ENCODE data around the gene LIFR. TPM values are rescaled to one million over a fixed set of nuclear protein-coding genes. Genes with fewer than 3 reads are reported as not detected.
A peak's percentile ranks its signal among the peaks of the same experiment; 100 is the strongest.

LIFR gene
- total and polyA plus RNA-seq, 7 experiments from 2014 or later = 0.16 to 0.30 (median 0.17) TPM; not detected in 4

DNA sequence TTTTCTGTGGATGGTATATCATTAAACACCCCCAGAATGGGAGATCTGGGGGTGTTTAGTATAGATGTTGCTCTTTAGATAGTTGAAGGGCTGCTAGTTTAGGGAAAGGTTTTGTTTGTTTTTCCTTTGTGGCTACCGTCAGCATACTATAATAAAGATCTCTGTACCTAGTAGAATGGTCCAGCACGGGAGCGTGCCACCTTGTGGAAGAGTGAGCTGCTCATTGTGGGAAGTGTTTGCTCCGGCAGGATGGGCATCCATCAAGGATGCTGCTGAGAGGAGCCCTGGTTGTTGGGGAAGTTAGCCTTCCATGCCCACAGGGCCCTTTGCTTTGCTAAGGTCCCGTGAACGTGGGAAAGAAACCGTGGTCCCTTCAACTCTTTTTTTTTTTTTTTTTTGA lies 113.1 kb downstream of the LIFR start:
- POLR2A ChIA-PET = no interaction called here
- no peak overlapping the region for H3K4me3 Mint-ChIP-seq
- no peak for ATAC-seq

DNA sequence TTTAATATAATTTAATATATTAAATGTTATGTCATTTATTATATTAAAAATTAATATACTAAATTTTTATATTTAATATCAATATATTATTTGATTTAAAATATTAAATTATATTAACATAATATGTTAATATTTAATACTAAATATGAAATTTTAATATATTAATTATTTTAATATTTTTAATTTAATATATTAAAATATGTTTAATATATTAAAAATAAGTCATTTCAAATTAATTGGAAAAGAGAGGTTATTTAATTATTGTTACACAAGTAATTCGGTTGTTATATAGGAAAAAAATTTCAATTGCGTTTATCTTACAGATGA lies 114.2 kb downstream of the LIFR start:
- ATAC-seq (no peak), DNase-seq (no peak)
- ChIA-PET CTCF (interaction anchor here (0.6 to 2.7 kb wide), 26 partner anchors 8 to 1137 kb away, joined by 3 to 24 read pairs (median 5); no protein-coding TSS in a partner anchor), POLR2A (no interaction called here)
- Mint-ChIP-seq H3K4me3 (no peak overlapping the region), H3K9me3 (no peaks in the 10 kb centered on the region), H3K27ac (no peak overlapping the region), H3K36me3 (no peaks in the 10 kb centered on the region), H3K4me1 (no peaks in the 10 kb centered on the region), H3K27me3 (peaks cover 37 to 47% (median 45%) of the 10 kb centered on the region in 5 donors)
- H3K36me3 ChIP-seq (ENCODE audit: control insufficient read depth in 2 of 3, insufficient read depth in 3 of 3, low read length in 3 of 3) = no peaks in the 10 kb centered on the region
- no peak overlapping the region for H3K4me3 ChIP-seq (ENCODE audit: low read length)
- no peaks in the 10 kb centered on the region for H3K4me1 ChIP-seq (ENCODE audit: control insufficient read depth in 2 of 2, insufficient read depth in 2 of 2, low read length in 2 of 2)
- H3K9me3 ChIP-seq (ENCODE audit: control insufficient read depth in 2 of 3, low read length in 3 of 3) = no peaks in the 10 kb centered on the region
- intact Hi-C loops (cut with micrococcal nuclease) = loop anchor here (5.0 to 10.0 kb wide), 4 partner anchors 390 to 1105 kb away; no protein-coding TSS in a partner anchor
- H3K27ac ChIP-seq (ENCODE audit: low read depth, low read length) = no peak overlapping the region
- H3K27me3 ChIP-seq (ENCODE audit: control insufficient read depth in 2 of 2, insufficient read depth in 2 of 2, low read length in 2 of 2) = no peaks in the 10 kb centered on the region

More for the DNA sequence above, 113.1 kb downstream of the LIFR start:
- intact Hi-C loops (cut with micrococcal nuclease) = loop anchor here (5.0 to 10.0 kb wide), 4 partner anchors 389 to 1104 kb away; no protein-coding TSS in a partner anchor
- H3K4me3 ChIP-seq (ENCODE audit: low read length) = no peak overlapping the region
- Mint-ChIP-seq H3K27ac (no peak overlapping the region), H3K27me3 (peaks cover 43 to 58% (median 53%) of the 10 kb centered on the region in 5 donors), H3K36me3 (no peaks in the 10 kb centered on the region), H3K4me1 (no peaks in the 10 kb centered on the region), H3K9me3 (no peaks in the 10 kb centered on the region)
- no peaks in the 10 kb centered on the region for H3K4me1 ChIP-seq (ENCODE audit: control insufficient read depth in 2 of 2, insufficient read depth in 2 of 2, low read length in 2 of 2)
- CTCF ChIA-PET = no interaction called here
- H3K36me3 ChIP-seq (ENCODE audit: control insufficient read depth in 2 of 3, insufficient read depth in 3 of 3, low read length in 3 of 3) = no peaks in the 10 kb centered on the region
- no peaks in the 10 kb centered on the region for H3K9me3 ChIP-seq (ENCODE audit: control insufficient read depth in 2 of 3, low read length in 3 of 3)
- no peaks in the 10 kb centered on the region for H3K27me3 ChIP-seq (ENCODE audit: control insufficient read depth in 2 of 2, insufficient read depth in 2 of 2, low read length in 2 of 2)
- no peak overlapping the region for H3K27ac ChIP-seq (ENCODE audit: low read depth, low read length)
- DNase-seq = no peak

DNA sequence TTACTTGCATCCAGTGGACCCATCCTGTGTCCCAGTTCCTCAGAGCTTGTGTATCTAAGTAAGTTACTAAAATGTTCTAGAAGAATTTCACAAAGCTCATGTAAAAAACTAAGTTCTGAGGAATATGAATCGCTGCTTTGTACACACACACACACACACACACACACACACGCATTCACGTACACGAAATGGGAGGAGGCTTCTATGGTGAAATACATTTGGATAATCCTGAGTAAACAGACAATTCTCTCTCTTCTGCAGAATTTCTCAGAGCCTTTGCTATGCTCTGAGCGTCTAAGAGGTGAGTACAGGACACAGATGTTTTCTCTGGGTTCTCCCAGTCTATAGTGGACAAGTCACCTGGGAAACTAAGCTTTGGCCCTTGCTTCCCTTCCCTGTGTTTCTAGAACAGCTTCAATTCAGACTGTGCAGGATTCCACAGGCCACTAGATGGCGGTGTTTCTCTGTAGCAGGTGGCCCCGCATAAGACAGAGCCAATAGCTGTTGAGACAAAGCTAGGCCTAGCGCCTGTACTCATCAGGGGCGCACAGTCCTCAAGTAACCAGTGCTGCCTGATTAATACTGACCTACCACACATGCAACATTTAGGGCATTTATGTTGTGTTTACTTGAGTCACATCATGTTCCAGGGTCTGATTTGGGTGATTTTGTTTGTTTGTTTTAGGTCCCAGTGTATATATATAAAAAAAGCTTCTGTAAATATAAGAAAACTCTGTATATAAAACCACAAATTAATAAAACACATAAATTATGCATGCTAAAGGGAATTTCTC lies 114.8 kb downstream of the LIFR start:
- H3K36me3 Mint-ChIP-seq = no peaks in the 10 kb centered on the region
- no peak overlapping the region for H3K27ac ChIP-seq (ENCODE audit: low read depth, low read length)
- POLR2A ChIA-PET = no interaction called here
- peaks cover 37 to 43% (median 41%) of the 10 kb centered on the region in 5 donors for H3K27me3 Mint-ChIP-seq
- H3K9me3 ChIP-seq (ENCODE audit: control insufficient read depth in 2 of 3, low read length in 3 of 3) = no peaks in the 10 kb centered on the region
- ATAC-seq (peak; percentile 98), DNase-seq (peak; percentile 50 to 79 (median 72))
- no peak overlapping the region for H3K4me3 ChIP-seq (ENCODE audit: low read length)
- intact Hi-C loops (cut with micrococcal nuclease) = loop anchor here (1.0 to 10.0 kb wide), 12 partner anchors 110 to 1129 kb away; no protein-coding TSS in a partner anchor
- CTCF ChIA-PET = interaction anchor here (0.5 to 2.7 kb wide), 35 partner anchors 9 to 1648 kb away, joined by 3 to 24 read pairs (median 4); no protein-coding TSS in a partner anchor
- H3K4me3 Mint-ChIP-seq = no peak overlapping the region
- no peaks in the 10 kb centered on the region for H3K4me1 ChIP-seq (ENCODE audit: control insufficient read depth in 2 of 2, insufficient read depth in 2 of 2, low read length in 2 of 2)
- H3K9me3 Mint-ChIP-seq = no peaks in the 10 kb centered on the region
- no peaks in the 10 kb centered on the region for H3K4me1 Mint-ChIP-seq
- H3K27ac Mint-ChIP-seq = no peak overlapping the region
- no peaks in the 10 kb centered on the region for H3K36me3 ChIP-seq (ENCODE audit: control insufficient read depth in 2 of 3, insufficient read depth in 3 of 3, low read length in 3 of 3)
- no peaks in the 10 kb centered on the region for H3K27me3 ChIP-seq (ENCODE audit: control insufficient read depth in 2 of 2, insufficient read depth in 2 of 2, low read length in 2 of 2)

DNA sequence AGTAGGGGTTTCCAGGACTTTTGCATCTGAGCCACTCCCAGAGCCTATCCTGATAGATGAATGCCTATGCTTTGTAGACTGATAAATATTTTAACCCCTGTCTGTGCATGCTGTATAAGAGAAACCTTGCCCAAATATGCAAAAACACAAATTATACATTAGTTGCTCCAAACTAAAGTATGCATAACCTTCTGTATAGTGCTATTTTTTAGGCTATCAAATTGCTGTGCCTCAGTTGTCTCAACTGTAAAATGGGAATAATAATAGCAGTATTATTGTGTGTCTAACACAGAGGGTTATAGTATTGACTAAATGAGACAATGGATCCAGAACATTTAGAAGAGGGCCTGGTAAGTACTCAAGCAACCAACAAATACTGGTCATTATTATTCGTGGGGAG lies 117.7 kb downstream of the LIFR start:
- Mint-ChIP-seq H3K27ac (no peak overlapping the region), H3K4me3 (no peak overlapping the region), H3K4me1 (no peaks in the 10 kb centered on the region), H3K9me3 (no peaks in the 10 kb centered on the region), H3K36me3 (no peaks in the 10 kb centered on the region), H3K27me3 (peaks cover 30 to 42% (median 37%) of the 10 kb centered on the region in 5 donors)
- ATAC-seq = no peak
- Histone ChIP-seq H3K4me1 (ENCODE audit: control insufficient read depth in 2 of 2, insufficient read depth in 2 of 2, low read length in 2 of 2) (no peaks in the 10 kb centered on the region), H3K9me3 (ENCODE audit: control insufficient read depth in 2 of 3, low read length in 3 of 3) (no peaks in the 10 kb centered on the region), H3K27ac (ENCODE audit: low read depth, low read length) (no peak overlapping the region), H3K27me3 (ENCODE audit: control insufficient read depth in 2 of 2, insufficient read depth in 2 of 2, low read length in 2 of 2) (no peaks in the 10 kb centered on the region), H3K4me3 (ENCODE audit: low read length) (no peak overlapping the region), H3K36me3 (ENCODE audit: control insufficient read depth in 2 of 3, insufficient read depth in 3 of 3, low read length in 3 of 3) (no peaks in the 10 kb centered on the region)
- intact Hi-C loops (cut with micrococcal nuclease) = no loop called here
- ChIA-PET POLR2A (no interaction called here), CTCF (interaction anchor here (0.5 kb wide), 1 partner anchor 257 kb away, joined by 3 read pairs; no protein-coding TSS in a partner anchor)
- DNase-seq = no peak

DNA sequence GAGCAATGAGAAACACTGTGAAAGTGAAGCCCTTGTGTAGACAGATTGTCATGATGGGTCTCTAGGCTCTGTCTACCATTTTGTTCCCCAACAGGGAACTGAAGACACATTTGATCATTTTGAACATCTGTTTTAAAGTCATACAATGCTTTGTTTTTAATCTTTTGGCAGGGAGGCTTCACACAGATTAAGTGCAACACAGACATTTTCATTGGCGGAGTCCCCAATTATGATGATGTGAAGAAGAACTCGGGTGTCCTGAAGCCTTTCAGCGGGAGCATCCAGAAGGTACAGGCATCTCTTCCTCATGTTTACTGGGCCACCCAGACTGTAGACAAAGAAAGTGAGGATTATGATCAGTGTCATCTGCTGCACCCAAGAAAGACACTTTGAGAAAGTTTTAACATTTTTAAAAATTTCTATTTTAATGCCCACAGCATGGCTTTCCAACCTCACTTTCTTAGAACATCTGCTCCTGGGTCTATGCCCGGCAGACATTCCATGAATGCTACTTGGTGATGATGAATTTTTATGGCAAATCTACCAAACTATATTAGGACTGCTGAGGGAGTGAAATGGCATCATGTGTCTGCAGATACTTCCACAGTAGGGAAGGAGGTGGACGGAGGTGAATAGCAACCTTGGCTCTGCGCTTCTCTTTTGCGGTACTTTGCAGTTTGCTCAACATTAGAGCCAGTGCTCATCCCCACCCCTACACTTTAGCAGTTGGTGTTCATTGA lies 121.3 kb downstream of the LIFR start:
- no peaks in the 10 kb centered on the region for H3K9me3 ChIP-seq (ENCODE audit: control insufficient read depth in 2 of 3, low read length in 3 of 3)
- no peaks in the 10 kb centered on the region for H3K27me3 ChIP-seq (ENCODE audit: control insufficient read depth in 2 of 2, insufficient read depth in 2 of 2, low read length in 2 of 2)
- no peaks in the 10 kb centered on the region for H3K36me3 ChIP-seq (ENCODE audit: control insufficient read depth in 2 of 3, insufficient read depth in 3 of 3, low read length in 3 of 3)
- no peak for ATAC-seq
- ChIA-PET POLR2A (no interaction called here), CTCF (no interaction called here)
- intact Hi-C loops (cut with micrococcal nuclease) = no loop called here
- H3K9me3 Mint-ChIP-seq = no peaks in the 10 kb centered on the region
- no peaks in the 10 kb centered on the region for H3K36me3 Mint-ChIP-seq
- H3K4me3 Mint-ChIP-seq = no peak overlapping the region
- H3K27me3 Mint-ChIP-seq = peaks cover 23 to 41% (median 38%) of the 10 kb centered on the region in 5 donors
- DNase-seq = no peak
- no peak overlapping the region for H3K27ac Mint-ChIP-seq
- no peak overlapping the region for H3K4me3 ChIP-seq (ENCODE audit: low read length)
- H3K4me1 Mint-ChIP-seq = no peaks in the 10 kb centered on the region
- no peak overlapping the region for H3K27ac ChIP-seq (ENCODE audit: low read depth, low read length)
- H3K4me1 ChIP-seq (ENCODE audit: control insufficient read depth in 2 of 2, insufficient read depth in 2 of 2, low read length in 2 of 2) = no peaks in the 10 kb centered on the region

DNA sequence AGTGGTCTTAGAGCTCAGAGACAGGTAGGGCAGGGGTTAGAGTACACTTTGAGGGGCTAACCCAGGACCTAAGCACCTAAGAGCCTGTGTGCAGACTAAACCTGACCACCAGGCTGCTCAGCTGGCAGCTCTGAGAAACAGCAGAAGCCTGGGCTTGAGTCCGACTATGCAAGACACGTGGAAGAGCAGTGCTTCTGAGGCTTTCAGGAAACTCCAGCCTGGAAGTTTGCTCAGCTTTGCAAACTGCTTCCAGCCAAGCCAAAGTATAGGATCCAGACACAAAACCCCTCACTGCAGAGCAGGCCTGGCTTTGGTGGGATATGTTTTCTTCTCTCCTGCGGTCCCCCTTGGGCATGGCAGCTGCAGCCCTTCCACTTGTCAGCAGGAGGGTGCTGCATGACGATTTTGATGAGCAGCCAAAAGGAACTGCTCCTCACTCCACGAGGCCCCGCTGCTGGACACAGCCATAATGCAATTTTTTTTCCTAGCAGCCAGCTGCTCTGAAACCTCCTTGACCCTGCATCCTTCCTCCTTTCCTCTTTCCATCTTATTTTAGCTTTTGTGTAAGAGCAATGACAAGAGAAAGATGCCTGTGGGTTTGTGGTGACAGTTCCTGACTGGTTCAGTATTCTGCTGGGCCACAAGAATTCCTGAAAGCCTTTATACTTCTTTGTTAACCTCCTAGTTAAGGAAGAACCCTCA lies 123.1 kb downstream of the LIFR start:
- no peak overlapping the region for H3K27ac Mint-ChIP-seq
- peaks cover 22 to 43% (median 37%) of the 10 kb centered on the region in 5 donors for H3K27me3 Mint-ChIP-seq

More for the DNA sequence above, 123.1 kb downstream of the LIFR start:
- Mint-ChIP-seq H3K4me1 (peaks cover 0 to under 1% (median 0%) of the 10 kb centered on the region in 7 donors), H3K4me3 (no peak overlapping the region), H3K9me3 (no peaks in the 10 kb centered on the region), H3K36me3 (no peaks in the 10 kb centered on the region)
- Histone ChIP-seq H3K27ac (ENCODE audit: low read depth, low read length) (no peak overlapping the region), H3K36me3 (ENCODE audit: control insufficient read depth in 2 of 3, insufficient read depth in 3 of 3, low read length in 3 of 3) (no peaks in the 10 kb centered on the region), H3K4me1 (ENCODE audit: control insufficient read depth in 2 of 2, insufficient read depth in 2 of 2, low read length in 2 of 2) (no peaks in the 10 kb centered on the region), H3K4me3 (ENCODE audit: low read length) (no peak overlapping the region), H3K27me3 (ENCODE audit: control insufficient read depth in 2 of 2, insufficient read depth in 2 of 2, low read length in 2 of 2) (no peaks in the 10 kb centered on the region), H3K9me3 (ENCODE audit: control insufficient read depth in 2 of 3, low read length in 3 of 3) (no peaks in the 10 kb centered on the region)
- ChIA-PET POLR2A (no interaction called here), CTCF (interaction anchor here (0.9 kb wide), 1 partner anchor 1112 kb away, joined by 3 read pairs; no protein-coding TSS in a partner anchor)
- ATAC-seq (no peak), DNase-seq (no peak)
- intact Hi-C loops (cut with micrococcal nuclease) = no loop called here
